Daoy (cell line): Measurements from ENCODE around the gene CLEC4F. TPM values are rescaled to one million over a fixed set of nuclear protein-coding genes. Genes with fewer than 3 reads are reported as not detected.

Experiments
- DNase-seq: peaks from one replicate; pipeline ENCODE4 v3.0.0-alpha.2; 2015; ENCODE audit warnings: low read depth
- total RNA-seq: library from RNA; depleted of rRNA; stranded (reverse); fragments of >200 nt; shearing (Covaris generic); gene quantifications from 2 replicates; pipeline ENCODE4 v1.2.3, GENCODE V29; 2014

Gene CLEC4F
- total RNA-seq, 1 experiment from 2014 or later: not detected

DNA sequence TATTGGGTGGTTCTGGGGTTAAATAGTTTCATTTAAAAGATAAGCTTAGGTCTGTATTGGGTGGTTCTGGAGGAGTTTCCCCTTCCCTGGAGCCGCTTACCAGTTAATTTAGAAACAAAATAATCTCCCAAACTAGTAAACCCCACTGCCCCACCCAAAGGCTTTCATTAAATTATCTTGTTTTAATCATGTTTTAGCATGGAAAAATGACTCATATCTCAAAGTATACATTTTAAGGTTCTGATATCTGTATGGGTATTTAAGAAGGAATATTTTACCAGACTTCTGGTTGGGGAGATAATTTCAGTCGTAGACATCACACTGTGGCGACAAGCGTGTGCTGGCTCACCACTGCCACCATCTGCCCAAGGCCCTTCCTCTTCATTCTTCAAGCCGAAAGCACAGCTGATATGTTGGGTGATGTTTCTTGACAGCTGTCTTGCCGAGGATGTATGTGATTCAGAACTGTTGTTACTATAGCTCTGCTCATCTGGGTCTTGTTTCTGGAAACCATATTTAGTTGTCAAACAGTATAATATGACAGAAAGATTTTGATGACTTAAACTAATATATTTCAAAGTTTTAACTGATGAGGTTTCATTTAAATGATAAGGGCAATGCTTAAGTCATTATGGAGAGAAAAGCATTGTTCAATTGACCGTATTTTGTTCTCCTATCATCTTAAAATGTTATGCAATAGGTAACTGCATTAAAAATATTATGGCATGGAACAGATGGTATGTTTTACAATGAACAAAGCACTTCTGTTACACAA is 35.1 kb downstream of the CLEC4F start:
- peak; percentile 62 for DNase-seq

DNA sequence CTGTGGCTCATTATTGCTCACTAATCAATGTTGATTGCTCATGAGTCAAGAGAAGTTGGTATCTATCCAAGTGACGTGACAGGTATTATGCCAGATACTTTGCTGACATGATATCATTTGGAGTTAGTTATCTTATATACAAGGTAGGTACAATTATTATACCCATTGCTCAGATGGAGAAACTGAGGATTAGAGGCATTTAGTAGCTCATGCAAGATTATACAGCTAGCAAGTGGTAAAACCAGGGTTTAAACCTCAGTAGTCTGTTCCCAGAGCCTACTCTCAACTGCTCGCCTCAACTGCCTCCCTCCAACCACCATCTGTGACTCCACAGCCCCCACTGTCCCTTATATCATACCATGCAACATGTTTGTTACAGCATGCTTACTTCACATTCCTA is 36.1 kb downstream of the CLEC4F start:
- no peak for DNase-seq

DNA sequence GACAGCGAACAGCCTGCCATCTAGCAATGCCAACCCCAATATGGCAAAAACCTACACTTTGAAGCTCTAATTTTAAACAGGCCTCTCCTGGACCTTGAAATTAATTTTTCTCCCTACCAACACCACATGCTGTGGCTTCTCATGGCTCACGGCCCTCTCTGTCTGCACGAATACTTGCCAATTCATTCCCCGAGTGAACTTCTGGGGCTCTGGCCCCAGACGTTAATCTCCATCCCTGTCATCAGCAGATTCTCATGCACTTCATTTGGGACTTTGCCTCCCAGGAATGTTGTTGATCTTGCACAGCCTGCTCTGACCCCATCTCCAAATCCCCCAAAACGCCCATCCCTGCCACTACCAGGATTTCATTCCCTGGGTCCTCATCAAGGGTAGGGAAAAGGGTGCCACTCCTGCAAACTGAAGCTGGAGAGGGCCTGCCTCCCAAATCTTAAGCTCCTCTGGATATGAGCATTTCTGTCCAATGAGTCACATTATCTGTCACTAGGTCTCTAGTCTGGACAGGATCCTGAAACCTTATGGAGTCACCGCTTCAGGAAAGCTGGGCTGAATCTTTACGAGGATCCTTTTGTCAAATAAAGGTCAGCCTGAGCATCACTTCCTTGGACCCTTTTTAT is 40.4 kb downstream of the CLEC4F start:
- DNase-seq: peak; percentile 31

DNA sequence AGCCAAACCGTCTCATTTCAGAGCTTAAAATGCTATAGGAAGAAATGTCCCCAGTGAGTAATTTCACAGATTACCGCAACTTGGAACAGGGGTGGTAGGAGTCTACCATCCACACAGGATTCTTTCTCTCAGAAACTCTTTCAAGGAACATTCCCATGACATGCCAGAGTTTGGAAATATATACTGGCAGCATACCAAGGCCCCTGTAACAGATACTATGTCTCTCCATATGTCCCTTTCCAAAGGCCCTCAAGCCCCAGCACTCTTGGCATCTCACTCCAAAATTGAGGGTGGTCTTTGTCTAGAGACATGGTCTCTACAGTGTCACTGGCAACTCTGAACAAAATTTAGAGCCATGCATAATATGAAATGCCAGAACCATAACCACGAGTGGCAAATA is 40.9 kb downstream of the CLEC4F start:
- no peak for DNase-seq

DNA sequence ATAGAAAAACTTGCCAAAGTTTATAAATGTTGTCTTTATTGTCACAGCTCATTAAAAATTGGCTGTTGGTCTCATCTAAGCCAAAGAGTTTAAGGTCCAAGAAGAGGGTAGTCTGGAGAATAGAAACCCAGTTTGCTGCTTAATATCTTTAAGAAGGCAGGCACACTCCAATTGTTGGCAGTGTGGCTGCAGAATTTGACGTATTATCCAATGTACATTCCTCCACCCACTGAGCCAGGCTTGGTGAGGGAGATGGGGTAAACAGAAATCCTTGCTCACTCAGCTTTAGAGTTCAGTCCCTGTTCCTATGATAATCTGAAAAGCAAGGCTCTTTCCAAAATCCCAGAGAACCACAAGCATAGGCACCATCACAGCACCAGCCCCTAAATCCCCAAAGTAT is 41.7 kb downstream of the CLEC4F start:
- DNase-seq: no peak

DNA sequence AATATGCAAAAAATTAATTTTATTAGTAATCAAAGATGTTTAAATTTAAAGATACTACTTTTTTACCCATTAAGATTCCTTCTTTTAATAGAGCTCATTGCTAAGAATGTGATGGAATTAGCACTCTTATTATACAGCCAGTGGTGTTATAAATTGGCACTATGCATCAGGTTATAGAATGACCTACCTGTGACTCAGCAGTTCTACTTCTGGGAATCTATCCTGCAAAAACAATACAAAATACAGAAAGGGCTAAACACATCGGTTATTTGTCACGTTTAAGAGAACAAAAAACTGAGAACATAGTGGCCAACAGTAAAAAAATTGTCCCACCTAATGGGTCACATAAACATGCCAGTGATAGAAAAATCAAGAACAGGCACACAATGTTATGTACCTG is 42.9 kb downstream of the CLEC4F start:
- DNase-seq: peak; percentile 24

DNA sequence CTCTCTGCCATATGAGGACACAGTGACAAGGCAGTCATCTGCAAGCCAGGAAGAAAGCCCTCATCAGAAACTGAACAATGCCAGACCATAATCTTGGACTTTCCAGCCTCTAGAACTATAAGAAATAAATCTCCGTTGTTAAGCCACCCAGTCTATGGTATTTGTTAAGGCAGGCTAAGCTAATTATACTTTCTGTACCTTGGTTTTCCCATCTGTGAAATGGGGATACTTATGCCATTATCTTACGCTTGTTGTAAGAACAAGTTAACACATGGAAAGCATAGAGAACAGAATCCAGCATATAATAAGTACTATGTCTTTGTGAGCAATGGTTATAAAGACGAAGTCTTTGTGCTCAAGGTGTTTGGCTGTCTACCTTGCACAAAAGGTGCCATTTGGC is 44.1 kb downstream of the CLEC4F start:
- DNase-seq: no peak

DNA sequence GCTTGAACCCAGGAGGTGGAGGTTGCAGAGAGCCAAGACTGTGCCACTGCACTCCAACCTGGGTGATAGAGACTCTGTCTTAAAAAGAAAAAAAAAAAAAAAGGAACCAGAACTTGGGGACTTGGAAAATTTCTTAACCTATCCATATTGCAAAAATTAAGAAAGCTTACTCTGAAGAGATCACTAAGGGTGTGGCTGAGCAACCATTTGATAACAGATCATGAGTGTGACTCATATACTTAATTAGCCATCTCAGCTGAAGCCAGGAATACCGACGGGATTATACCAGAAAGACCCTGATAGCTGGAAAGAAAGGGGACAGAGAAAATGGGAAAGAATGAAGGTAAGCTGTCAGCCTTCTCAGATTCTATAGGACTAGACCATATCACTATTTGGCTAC is 45.3 kb downstream of the CLEC4F start:
- no peak for DNase-seq

DNA sequence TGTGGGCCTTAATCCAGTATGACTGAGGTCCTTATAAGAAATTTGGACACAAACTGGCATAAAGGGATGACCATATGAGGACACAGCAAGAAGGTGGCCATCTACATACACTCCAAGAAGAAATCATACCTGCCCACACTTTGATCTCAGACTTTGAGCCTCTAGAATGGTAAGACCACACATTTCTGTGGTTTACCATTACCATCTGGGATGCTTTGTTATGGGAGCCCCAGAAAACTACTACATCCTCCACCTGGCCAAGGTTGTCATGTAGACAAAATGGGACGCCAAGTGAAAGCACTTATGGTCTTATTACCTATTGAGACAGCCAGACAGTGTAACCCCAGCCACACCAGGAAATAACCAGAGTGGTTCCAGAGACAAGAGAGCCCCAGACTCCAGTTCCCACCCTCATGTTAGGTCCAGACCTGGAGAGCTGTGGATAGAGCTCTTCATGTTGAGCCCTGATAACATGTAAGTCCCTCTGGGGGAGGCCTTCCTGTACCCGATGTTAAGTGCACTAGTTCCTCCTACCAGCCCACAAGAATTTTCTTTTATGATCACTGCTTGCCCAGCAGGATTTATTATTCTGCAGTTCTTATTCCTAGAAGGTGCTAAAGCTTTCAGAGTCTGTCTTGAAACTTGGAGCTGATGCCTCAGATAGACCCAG is 47.8 kb downstream of the CLEC4F start:
- no peak for DNase-seq

DNA sequence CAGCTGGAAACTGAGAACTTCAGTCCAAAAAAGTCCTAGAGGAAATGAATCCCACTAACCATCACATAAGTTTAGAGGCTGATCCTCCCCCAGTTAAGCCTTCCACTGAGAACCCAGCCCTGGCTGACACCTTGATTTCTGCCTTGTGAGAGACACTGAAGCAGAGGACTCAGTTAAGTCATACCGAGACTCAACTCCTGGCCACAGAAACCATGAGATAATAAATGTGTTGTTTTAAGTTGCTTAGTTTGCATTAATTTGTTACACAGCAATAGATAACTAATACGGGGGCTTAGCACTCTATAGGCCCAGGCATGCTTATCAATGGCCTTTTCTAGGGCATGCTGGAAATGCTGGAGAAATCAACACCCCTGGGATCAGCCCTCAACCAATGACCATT is 49.0 kb downstream of the CLEC4F start:
- no peak for DNase-seq

DNA sequence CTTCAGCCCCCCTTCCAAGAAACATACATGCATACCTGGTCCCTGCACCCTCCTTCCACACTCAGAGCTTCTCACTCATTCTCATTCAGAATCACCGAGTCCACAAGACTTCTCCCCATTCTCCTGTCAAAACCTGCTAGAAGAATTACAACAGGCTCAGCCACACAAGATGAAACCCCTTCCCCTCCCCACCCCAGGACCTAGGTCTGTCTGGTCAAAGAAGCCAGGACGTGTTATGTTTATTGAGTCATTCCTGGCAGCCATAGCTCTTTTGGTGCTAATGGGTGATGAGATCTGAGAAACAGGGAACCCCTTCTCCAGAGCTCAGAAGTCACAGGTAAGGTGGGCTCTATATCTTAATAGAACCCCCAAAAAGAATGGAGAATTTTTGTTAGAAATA is 50.9 kb downstream of the CLEC4F start:
- no peak for DNase-seq

DNA sequence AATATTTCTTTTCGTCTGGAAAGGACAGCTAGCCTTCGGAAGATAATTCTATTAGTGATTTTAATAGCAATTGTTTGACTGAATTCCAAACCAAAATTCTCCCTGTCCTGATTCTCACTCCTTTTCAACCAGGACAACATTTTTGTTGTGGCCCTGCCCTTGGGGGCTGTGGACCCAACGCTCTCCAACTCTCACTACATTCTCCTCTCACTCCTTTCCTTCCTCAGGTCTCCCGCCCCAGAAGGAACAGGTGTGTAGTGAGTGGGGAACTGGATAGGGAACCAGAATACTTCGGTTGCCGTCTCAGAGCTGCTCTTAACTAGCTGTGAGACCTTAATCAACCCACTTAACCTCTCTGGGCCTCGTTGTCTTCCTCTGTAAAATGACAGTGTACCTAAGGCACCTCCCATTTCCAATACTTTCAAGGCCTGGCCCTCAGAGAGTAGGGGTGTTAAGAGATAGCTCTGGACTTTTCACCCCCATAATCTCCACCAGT is 51.8 kb downstream of the CLEC4F start:
- DNase-seq: no peak

DNA sequence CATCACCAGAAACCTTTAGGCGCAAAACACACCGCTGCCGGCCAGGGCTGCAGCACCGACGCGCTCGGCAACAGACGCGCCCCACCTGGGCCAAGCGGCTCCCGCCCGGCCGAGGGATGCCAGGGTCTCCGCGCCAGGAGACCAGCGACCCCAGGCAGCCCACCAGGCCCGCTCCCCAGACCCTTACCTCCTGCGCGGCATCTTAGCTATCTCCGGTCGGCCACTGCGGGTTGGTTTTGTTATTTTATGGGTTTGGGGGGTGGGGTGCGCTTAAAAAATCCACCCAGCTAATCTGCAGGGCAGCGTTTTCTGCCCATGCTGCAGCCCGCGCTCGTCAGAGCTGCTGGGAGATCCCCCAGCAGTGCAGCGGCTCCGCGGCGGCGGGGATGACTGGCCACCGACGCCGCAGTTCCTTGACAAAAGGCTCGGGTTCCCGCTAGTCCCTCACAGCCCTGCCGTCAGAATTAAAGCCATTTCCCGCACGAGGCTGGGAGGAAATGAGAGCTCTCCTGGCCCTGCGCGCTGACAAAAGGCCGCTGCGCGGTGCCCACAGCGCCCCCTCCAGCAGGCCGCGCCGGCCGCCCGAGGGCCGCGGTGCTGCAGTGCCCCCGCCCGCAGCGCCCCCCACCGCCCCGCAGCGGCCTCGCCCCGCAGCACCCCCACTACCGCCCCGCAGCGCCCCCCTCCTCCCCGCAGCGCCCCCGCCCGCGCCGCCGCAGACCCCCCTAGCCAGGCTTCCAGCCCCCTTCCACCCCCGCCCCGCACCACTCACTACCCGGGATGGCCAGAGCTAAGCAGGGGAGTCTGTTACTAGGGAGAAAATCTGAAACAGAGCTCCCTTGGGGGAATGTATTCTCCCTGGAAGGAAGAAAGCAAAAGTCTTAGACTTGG is 52.5 kb downstream of the CLEC4F start, which contains the start of gene ADD2:
Gene ADD2, minus strand, starts transcription at position 502 of the 891 bp plus-strand sequence. CDS start 61,792 bp downstream, outside the sequence.
- peak; percentile 84 for DNase-seq

DNA sequence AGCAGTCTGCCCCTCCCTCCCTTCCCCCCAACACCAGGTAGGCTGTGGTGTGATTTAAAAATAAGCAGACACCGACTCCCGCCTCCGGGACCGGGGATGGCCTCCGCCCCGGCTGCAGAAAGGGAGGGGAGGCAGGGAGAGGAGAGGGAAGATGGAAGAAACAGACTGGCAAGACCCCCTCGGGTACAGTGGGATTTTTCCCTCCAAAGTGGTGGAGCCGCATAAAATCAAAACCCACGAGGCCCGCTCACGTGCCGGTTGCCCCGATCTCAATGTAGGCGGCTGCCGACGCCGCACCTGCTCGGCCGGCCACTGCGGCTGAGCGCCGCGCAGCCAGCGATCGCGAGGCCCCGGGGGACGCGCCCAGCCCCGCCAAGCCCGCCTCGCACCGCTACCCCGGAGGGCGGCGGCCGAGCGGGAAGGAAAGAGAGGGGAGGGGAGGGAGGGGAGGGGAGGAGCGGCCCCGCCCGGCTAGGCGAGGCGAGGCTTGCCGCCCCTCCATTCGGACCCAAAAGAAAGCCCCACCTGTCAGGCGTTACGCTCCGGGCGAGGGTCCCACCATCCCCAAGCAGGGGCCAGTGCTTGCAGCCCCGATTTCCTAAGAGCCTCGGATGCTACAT is 53.2 kb downstream of the CLEC4F start:
- peak; percentile 50 for DNase-seq

DNA sequence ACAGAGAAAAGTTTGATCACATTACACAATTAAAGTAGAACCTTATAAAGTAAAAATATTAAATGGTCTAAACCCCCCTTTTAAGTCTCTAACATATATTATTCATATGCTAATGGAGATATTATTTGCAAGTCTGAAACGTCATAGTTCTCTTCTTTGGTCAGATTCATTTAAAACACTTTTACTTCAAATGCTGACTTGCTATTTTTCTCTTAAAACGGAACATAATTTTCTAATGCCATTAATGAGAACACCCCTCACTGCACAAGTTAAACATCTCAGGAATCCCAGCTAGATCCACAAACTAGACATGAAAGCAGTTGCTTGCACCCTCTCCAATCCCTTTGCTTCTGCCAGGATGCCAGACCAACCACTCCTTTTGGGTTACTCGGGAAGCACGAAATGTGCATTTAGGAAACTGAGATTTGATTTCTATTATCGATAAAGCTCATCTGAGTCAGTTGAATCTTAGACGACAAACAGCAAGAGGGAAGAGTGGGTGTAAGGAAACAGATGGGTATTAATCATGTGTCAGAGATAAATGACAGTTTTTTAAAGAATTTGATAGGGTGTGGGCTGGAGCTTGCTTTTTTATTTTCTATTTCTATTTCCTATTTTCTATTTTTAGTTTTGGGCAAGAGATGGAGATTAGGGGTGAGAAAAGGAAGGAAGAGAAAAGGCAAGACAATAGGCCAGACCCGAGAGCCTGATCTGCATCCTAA is 53.9 kb downstream of the CLEC4F start:
- DNase-seq: no peak

DNA sequence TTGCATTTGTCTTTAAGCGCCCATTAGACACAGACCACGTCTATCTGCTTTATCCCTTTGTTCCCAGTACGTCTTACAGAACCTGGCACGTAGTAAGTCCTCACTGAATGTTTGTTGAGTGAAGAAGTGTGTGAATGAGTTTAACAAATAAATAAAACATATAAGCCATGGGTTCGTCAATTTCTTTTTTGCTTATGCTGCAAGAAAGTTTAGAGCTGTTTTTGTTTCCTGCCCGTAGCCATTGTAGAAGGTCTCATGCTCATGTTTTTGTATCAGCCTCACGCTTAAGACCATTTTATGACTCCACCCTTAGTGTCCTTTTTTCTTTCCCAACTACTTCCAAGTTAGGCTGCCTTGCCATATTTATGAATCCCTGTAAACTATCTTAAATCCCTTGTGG is 54.9 kb downstream of the CLEC4F start:
- no peak for DNase-seq

DNA sequence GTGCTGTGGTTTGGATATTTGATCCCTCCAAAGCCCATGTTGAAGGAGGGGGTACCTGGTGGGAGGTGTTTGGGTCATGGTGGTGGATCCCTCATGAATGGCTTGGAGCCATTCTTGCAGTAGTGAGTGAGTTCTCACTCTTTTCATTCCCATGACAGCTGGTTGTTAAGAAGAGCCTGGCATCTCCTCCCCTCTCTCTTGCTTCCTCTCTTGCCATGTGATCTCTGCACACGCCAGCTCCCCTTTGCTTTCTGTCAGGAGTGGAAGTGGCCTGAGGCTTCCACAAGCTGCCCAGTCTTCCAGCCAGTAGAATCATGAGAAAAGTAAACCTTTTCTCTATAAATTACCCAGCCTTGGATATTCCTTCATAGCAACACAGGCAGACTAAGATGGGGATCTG is 61.0 kb downstream of the CLEC4F start:
- no peak for DNase-seq
